Measurements from ENCODE around the gene CSRP1. TPM values are rescaled to one million over a fixed set of nuclear protein-coding genes. Genes with fewer than 3 reads are reported as not detected.

The CSRP1 gene
- total and polyA plus RNA-seq, 2 of the 13 experiments (the other 11 are each of a cell fraction or from before 2014, with no cell fraction given) = 17.7 to 68.9 TPM

- peak; percentile 75 for TF ChIP-seq HNF4G (IDR thresholded peaks at IDR 0.05; ENCODE audit: borderline replicate concordance, low read depth, low read length)
- no peak; the same call in 1 of the 2 replicates for TF ChIP-seq HNF4G (CRISPR knock-in tag; IDR thresholded peaks at IDR 0.05; ENCODE audit: borderline replicate concordance, low read depth)
- TF ChIP-seq, protein P1, sequence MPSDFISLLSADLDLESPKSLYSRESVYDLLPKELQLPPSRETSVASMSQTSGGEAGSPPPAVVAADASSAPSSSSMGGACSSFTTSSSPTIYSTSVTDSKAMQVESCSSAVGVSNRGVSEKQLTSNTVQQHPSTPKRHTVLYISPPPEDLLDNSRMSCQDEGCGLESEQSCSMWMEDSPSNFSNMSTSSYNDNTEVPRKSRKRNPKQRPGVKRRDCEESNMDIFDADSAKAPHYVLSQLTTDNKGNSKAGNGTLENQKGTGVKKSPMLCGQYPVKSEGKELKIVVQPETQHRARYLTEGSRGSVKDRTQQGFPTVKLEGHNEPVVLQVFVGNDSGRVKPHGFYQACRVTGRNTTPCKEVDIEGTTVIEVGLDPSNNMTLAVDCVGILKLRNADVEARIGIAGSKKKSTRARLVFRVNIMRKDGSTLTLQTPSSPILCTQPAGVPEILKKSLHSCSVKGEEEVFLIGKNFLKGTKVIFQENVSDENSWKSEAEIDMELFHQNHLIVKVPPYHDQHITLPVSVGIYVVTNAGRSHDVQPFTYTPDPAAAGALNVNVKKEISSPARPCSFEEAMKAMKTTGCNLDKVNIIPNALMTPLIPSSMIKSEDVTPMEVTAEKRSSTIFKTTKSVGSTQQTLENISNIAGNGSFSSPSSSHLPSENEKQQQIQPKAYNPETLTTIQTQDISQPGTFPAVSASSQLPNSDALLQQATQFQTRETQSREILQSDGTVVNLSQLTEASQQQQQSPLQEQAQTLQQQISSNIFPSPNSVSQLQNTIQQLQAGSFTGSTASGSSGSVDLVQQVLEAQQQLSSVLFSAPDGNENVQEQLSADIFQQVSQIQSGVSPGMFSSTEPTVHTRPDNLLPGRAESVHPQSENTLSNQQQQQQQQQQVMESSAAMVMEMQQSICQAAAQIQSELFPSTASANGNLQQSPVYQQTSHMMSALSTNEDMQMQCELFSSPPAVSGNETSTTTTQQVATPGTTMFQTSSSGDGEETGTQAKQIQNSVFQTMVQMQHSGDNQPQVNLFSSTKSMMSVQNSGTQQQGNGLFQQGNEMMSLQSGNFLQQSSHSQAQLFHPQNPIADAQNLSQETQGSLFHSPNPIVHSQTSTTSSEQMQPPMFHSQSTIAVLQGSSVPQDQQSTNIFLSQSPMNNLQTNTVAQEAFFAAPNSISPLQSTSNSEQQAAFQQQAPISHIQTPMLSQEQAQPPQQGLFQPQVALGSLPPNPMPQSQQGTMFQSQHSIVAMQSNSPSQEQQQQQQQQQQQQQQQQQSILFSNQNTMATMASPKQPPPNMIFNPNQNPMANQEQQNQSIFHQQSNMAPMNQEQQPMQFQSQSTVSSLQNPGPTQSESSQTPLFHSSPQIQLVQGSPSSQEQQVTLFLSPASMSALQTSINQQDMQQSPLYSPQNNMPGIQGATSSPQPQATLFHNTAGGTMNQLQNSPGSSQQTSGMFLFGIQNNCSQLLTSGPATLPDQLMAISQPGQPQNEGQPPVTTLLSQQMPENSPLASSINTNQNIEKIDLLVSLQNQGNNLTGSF (CRISPR knock-in tag; IDR thresholded peaks at IDR 0.05) = no peak
- TF ChIP-seq ZNF431 (CRISPR knock-in tag; IDR thresholded peaks at IDR 0.05; ENCODE audit: borderline replicate concordance, low read depth) = no peak
- TF ChIP-seq ZNF558 (CRISPR knock-in tag; IDR thresholded peaks at IDR 0.05; ENCODE audit: borderline replicate concordance) = no peak
- TF ChIP-seq ZHX2 (IDR thresholded peaks at IDR 0.05; ENCODE audit: low read depth) = no peak
- TF ChIP-seq ZHX2 (CRISPR knock-in tag; IDR thresholded peaks at IDR 0.05; ENCODE audit: borderline replicate concordance) = no peak
- TF ChIP-seq ZKSCAN1 (IDR thresholded peaks at IDR 0.05; ENCODE audit: low read length) = no peak
- TF ChIP-seq ZNF235 (CRISPR knock-in tag; IDR thresholded peaks at IDR 0.05; ENCODE audit: borderline replicate concordance) = no peak
- TF ChIP-seq ZIK1 (CRISPR knock-in tag; IDR thresholded peaks at IDR 0.05; ENCODE audit: borderline replicate concordance, low read depth) = no peak
- peak; percentile 63; the same call in 1 of the 2 replicates for TF ChIP-seq ZNF292 (CRISPR knock-in tag; IDR thresholded peaks at IDR 0.05; ENCODE audit: borderline replicate concordance, low read depth)
- TF ChIP-seq, protein P2, sequence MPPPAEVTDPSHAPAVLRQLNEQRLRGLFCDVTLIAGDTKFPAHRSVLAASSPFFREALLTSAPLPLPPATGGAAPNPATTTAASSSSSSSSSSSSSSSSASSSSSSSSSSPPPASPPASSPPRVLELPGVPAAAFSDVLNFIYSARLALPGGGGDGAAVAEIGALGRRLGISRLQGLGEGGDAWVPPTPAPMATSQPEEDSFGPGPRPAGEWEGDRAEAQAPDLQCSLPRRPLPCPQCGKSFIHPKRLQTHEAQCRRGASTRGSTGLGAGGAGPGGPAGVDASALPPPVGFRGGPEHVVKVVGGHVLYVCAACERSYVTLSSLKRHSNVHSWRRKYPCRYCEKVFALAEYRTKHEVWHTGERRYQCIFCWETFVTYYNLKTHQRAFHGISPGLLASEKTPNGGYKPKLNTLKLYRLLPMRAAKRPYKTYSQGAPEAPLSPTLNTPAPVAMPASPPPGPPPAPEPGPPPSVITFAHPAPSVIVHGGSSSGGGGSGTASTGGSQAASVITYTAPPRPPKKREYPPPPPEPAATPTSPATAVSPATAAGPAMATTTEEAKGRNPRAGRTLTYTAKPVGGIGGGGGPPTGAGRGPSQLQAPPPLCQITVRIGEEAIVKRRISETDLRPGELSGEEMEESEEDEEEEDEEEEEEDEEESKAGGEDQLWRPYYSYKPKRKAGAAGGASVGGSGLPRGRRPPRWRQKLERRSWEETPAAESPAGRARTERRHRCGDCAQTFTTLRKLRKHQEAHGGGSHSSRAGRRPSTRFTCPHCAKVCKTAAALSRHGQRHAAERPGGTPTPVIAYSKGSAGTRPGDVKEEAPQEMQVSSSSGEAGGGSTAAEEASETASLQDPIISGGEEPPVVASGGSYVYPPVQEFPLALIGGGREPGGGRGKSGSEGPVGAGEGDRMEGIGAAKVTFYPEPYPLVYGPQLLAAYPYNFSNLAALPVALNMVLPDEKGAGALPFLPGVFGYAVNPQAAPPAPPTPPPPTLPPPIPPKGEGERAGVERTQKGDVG (CRISPR knock-in tag; IDR thresholded peaks at IDR 0.05; ENCODE audit: borderline replicate concordance) = 0 out of 2 replicates have a peak, but pooled peaks have one; percentile 16
- TF ChIP-seq TCF7L2 (IDR thresholded peaks at IDR 0.05; ENCODE audit: low read depth, low read length) = no peak
These were observed 11.2 kb downstream of the CSRP1 start (continued) for GRCh38 chr1:201495551-201496295.
